Liver (tissue), 9 donors: Measurements from ENCODE around the gene ESRRB. TPM values are rescaled to one million over a fixed set of nuclear protein-coding genes. Genes with fewer than 3 reads are reported as not detected.

Experiments used
- DNase-seq: peaks from one replicate; pipeline ENCODE4 v3.0.0-alpha.2; 2017; ENCODE audit warnings: low spot score
- H3K27ac ChIP-seq, 2 donors: one replicate each; pipeline ENCODE4 v1.7.0; 2013; ENCODE audit warnings: inconsistent platforms in 2 of 2, low read length in 2 of 2, control low read depth in 1 of 2, low read depth in 1 of 2, mild to moderate bottlenecking in 1 of 2
- H3K27me3 ChIP-seq, 4 donors: one replicate each; pipeline versions ENCODE4 v1.6.1 to v1.7.0; 2013; ENCODE audit warnings: low read length in 3 of 4, inconsistent platforms in 1 of 4, mild to moderate bottlenecking in 1 of 4, moderate library complexity in 1 of 4; ENCODE audit not compliant: control insufficient read depth in 4 of 4, insufficient read depth in 4 of 4
- H3K36me3 ChIP-seq, 4 donors: one replicate each; pipeline versions ENCODE4 v1.6.1 to v1.7.0; 2013; ENCODE audit warnings: low read length in 3 of 4, mild to moderate bottlenecking in 3 of 4, low read depth in 1 of 4, moderate library complexity in 1 of 4; ENCODE audit not compliant: control insufficient read depth in 4 of 4, insufficient read depth in 3 of 4
- H3K4me1 ChIP-seq, 4 donors: one replicate each; pipeline versions ENCODE4 v1.6.1 to v1.7.0; 2013; ENCODE audit warnings: low read length in 3 of 4, mild to moderate bottlenecking in 3 of 4, moderate library complexity in 1 of 4; ENCODE audit not compliant: control insufficient read depth in 4 of 4, insufficient read depth in 4 of 4
- H3K4me3 ChIP-seq, 3 donors: one replicate each; pipeline versions ENCODE4 v1.6.1 to v1.7.0; 2013; ENCODE audit warnings: low read length in 3 of 3, control low read depth in 1 of 3, low read depth in 1 of 3, mild to moderate bottlenecking in 1 of 3
- H3K9ac ChIP-seq, 2 donors: one replicate each; pipeline ENCODE4 v1.7.0; 2013; ENCODE audit warnings: low read length in 2 of 2, mild to moderate bottlenecking in 2 of 2, moderate library complexity in 2 of 2, control low read depth in 1 of 2, low read depth in 1 of 2
- H3K9me3 ChIP-seq, 4 donors: one replicate each; pipeline versions ENCODE4 v1.6.1 to v1.7.0; 2013; ENCODE audit warnings: low read length in 3 of 4; ENCODE audit not compliant: control insufficient read depth in 4 of 4
- EGR1 ChIP-seq, 2 donors: IDR thresholded peaks; 2 replicates each; pipeline ENCODE4 v1.6.1; 2016 to 2018; ENCODE audit warnings: antibody characterized with exemption in 2 of 2, low read depth in 2 of 2
- FOXA1 ChIP-seq: IDR thresholded peaks from 2 replicates; pipeline ENCODE4 v1.6.1; 2016; ENCODE audit warnings: antibody characterized with exemption
- FOXA2 ChIP-seq: IDR thresholded peaks from 2 replicates; pipeline ENCODE4 v1.6.1; 2016; ENCODE audit warnings: antibody characterized with exemption
- GABPA ChIP-seq, 2 donors: IDR thresholded peaks in 1 of 2; conservative IDR thresholded peaks in 1 of 2; 2 replicates each; pipeline ENCODE4 v1.6.1; 2016; ENCODE audit warnings: antibody characterized with exemption in 2 of 2, mild to moderate bottlenecking in 1 of 2, moderate library complexity in 1 of 2
- HNF4A ChIP-seq, 2 donors: conservative IDR thresholded peaks; 2 replicates each; pipeline ENCODE4 v1.6.1; 2016; ENCODE audit warnings: antibody characterized with exemption in 2 of 2, mild to moderate bottlenecking in 2 of 2
- HNF4G ChIP-seq: IDR thresholded peaks from 2 replicates; pipeline ENCODE4 v1.6.1; 2016; ENCODE audit warnings: antibody characterized with exemption
- JUND ChIP-seq, 2 donors: IDR thresholded peaks; 2 replicates each; pipeline ENCODE4 v1.6.1; 2016; ENCODE audit warnings: antibody characterized with exemption in 2 of 2
- NR2F2 ChIP-seq: IDR thresholded peaks from 2 replicates; pipeline ENCODE4 v1.6.1; 2016; ENCODE audit warnings: antibody characterized with exemption
- RAD21 ChIP-seq, 2 donors: IDR thresholded peaks; 2 replicates each; pipeline ENCODE4 v1.6.1; 2016; ENCODE audit warnings: antibody characterized with exemption in 2 of 2, mild to moderate bottlenecking in 2 of 2
- RXRA ChIP-seq, 2 donors: IDR thresholded peaks; 2 replicates each; pipeline ENCODE4 v1.6.1; 2017 to 2018; ENCODE audit warnings: antibody characterized with exemption in 2 of 2, mild to moderate bottlenecking in 1 of 2
- SP1 ChIP-seq: IDR thresholded peaks from 2 replicates; pipeline ENCODE4 v1.6.1; 2018; ENCODE audit warnings: antibody characterized with exemption, mild to moderate bottlenecking
- TAF1 ChIP-seq: conservative IDR thresholded peaks from 2 replicates; pipeline ENCODE4 v1.6.1; 2016; ENCODE audit warnings: antibody characterized with exemption, mild to moderate bottlenecking
- YY1 ChIP-seq: IDR thresholded peaks from 2 replicates; pipeline ENCODE4 v1.6.1; 2016; ENCODE audit warnings: antibody characterized with exemption, mild to moderate bottlenecking
- WGBS: extraction: QIAGEN DNeasy Blood & Tissue Kit; methylation state at CpG from one replicate; pipeline ENCODE4 v1.1.7; 2013; 5-methylcytosine and 5-hydroxymethylcytosine counted together
- polyA plus RNA-seq, 2 donors: library from polyadenylated mRNA; stranded (reverse) in 1 of 2; unstranded in 1 of 2; fragments of 200-250 nt in 1 of 2; fragments of >200 nt in 1 of 2; fragmentation: Nextera tagmentation in 1 of 2; extraction: Ambion mirVana in 1 of 2; gene quantifications; one replicate each; pipeline versions ENCODE4 v1.2.1 to v1.2.3, GENCODE V29; 2013 to 2015
- total RNA-seq, 2 donors: library from RNA; depleted of rRNA; stranded (reverse); fragments of >200 nt; gene quantifications; one replicate each; pipeline ENCODE4 v1.2.3, GENCODE V29; 2014
- TF ChIP-seq, protein P1 (sequence below): IDR thresholded peaks from 2 replicates; pipeline ENCODE4 v1.6.1; 2016; ENCODE audit warnings: antibody characterized with exemption
- TF ChIP-seq, protein P2 (sequence below): fragments of 150-350 bp; IDR thresholded peaks from 2 replicates; pipeline ENCODE4 v1.5.1; 2017; ENCODE audit warnings: improper control_type of control experiment, low read depth, low read length; ENCODE audit not compliant: missing input control
- TF ChIP-seq, protein P3 (sequence below): IDR thresholded peaks from 2 replicates; pipeline ENCODE4 v1.6.1; 2016; ENCODE audit warnings: antibody characterized with exemption
- TF ChIP-seq, protein P4 (sequence below): IDR thresholded peaks from 2 replicates; pipeline ENCODE4 v1.6.1; 2016; ENCODE audit warnings: antibody characterized with exemption
- TF ChIP-seq, protein P5 (sequence below): IDR thresholded peaks from 2 replicates; pipeline ENCODE4 v1.6.1; 2016; ENCODE audit warnings: antibody characterized with exemption, mild to moderate bottlenecking
- donor health status: healthy.
- donor health status: healthy.
- donor health status: healthy.
- donor health status: healthy.
- donor health status: healthy.

ESRRB gene
- total and polyA plus RNA-seq, 4 donors = 0.08 to 0.21 (median 0.11) TPM

DNA sequence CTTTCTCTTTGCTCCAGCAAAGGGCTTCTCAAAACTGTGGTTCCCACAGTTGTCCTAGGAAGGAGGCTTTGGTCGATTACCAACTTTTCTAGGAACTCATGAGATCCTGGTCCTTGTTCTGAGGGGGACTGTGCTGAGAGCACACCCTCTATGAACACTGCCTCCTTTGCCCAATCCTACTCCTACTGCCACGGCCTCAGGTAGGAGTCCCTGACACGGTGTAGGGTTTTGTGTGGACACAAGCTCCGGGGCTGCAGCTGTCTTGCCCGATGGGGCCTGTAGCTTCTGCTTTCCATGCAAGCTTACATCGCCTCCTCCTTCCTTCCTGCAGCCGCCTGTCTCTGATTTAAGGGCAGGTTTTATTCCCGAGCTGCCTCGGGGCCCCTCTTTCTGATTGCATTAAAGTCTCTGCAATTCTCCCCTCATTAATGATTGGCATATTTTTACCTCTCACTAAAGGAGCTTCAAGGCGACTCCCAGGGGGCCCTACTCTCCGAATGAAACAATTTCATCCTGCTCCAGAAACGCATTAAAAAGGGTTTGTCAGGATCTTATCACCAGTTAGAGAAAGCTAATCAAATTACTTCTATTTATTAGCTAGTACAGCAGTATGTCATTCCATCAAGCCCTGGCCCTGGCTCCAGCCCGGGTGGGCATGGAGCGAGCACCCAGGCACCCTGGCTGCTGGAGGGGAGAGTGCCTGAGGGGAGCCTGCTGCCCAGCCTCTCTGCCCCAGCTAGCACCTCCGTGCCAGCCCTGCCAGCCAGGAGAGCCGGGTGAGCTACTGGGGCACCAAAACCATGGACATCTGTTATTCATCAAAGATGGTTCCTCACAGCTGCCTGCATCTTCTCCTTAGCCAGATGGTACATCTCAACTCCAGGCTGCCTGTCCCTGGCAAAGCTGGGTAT lies 38.0 kb upstream of the ESRRB start:
- WGBS = 70% methylated on average over 16 of the region's 16 CpGs
- Histone ChIP-seq H3K27me3 (no peaks in the 10 kb centered on the region), H3K27ac (no peak overlapping the region), H3K36me3 (no peaks in the 10 kb centered on the region), H3K4me3 (no peak overlapping the region), H3K9ac (no peak overlapping the region), H3K9me3 (no peaks in the 10 kb centered on the region), H3K4me1 (no peaks in the 10 kb centered on the region)
- no peak for DNase-seq
- TF ChIP-seq EGR1 (IDR thresholded peaks at IDR 0.05; ENCODE audit: low read depth in 2 of 2) (no peak), FOXA1 (no peak), HNF4G (no peak), JUND (IDR thresholded peaks at IDR 0.05) (no peak), FOXA2 (no peak), GABPA (IDR thresholded peaks at IDR 0.05 in 1 of 2, conservative IDR thresholded peaks at IDR 0.05 in 1 of 2) (no peak), NR2F2 (no peak), RXRA (IDR thresholded peaks at IDR 0.05) (no peak), RAD21 (IDR thresholded peaks at IDR 0.05) (no peak), YY1 (no peak), TAF1 (no peak), HNF4A (conservative IDR thresholded peaks at IDR 0.05) (no peak), SP1 (no peak)
- TF ChIP-seq, protein P1, sequence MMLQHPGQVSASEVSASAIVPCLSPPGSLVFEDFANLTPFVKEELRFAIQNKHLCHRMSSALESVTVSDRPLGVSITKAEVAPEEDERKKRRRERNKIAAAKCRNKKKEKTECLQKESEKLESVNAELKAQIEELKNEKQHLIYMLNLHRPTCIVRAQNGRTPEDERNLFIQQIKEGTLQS = no peak
- TF ChIP-seq, protein P2, sequence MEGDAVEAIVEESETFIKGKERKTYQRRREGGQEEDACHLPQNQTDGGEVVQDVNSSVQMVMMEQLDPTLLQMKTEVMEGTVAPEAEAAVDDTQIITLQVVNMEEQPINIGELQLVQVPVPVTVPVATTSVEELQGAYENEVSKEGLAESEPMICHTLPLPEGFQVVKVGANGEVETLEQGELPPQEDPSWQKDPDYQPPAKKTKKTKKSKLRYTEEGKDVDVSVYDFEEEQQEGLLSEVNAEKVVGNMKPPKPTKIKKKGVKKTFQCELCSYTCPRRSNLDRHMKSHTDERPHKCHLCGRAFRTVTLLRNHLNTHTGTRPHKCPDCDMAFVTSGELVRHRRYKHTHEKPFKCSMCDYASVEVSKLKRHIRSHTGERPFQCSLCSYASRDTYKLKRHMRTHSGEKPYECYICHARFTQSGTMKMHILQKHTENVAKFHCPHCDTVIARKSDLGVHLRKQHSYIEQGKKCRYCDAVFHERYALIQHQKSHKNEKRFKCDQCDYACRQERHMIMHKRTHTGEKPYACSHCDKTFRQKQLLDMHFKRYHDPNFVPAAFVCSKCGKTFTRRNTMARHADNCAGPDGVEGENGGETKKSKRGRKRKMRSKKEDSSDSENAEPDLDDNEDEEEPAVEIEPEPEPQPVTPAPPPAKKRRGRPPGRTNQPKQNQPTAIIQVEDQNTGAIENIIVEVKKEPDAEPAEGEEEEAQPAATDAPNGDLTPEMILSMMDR = no peak
- TF ChIP-seq, protein P3, sequence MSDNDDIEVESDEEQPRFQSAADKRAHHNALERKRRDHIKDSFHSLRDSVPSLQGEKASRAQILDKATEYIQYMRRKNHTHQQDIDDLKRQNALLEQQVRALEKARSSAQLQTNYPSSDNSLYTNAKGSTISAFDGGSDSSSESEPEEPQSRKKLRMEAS = no peak
- TF ChIP-seq, protein P4, sequence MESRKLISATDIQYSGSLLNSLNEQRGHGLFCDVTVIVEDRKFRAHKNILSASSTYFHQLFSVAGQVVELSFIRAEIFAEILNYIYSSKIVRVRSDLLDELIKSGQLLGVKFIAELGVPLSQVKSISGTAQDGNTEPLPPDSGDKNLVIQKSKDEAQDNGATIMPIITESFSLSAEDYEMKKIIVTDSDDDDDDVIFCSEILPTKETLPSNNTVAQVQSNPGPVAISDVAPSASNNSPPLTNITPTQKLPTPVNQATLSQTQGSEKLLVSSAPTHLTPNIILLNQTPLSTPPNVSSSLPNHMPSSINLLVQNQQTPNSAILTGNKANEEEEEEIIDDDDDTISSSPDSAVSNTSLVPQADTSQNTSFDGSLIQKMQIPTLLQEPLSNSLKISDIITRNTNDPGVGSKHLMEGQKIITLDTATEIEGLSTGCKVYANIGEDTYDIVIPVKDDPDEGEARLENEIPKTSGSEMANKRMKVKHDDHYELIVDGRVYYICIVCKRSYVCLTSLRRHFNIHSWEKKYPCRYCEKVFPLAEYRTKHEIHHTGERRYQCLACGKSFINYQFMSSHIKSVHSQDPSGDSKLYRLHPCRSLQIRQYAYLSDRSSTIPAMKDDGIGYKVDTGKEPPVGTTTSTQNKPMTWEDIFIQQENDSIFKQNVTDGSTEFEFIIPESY = no peak
- TF ChIP-seq, protein P5, sequence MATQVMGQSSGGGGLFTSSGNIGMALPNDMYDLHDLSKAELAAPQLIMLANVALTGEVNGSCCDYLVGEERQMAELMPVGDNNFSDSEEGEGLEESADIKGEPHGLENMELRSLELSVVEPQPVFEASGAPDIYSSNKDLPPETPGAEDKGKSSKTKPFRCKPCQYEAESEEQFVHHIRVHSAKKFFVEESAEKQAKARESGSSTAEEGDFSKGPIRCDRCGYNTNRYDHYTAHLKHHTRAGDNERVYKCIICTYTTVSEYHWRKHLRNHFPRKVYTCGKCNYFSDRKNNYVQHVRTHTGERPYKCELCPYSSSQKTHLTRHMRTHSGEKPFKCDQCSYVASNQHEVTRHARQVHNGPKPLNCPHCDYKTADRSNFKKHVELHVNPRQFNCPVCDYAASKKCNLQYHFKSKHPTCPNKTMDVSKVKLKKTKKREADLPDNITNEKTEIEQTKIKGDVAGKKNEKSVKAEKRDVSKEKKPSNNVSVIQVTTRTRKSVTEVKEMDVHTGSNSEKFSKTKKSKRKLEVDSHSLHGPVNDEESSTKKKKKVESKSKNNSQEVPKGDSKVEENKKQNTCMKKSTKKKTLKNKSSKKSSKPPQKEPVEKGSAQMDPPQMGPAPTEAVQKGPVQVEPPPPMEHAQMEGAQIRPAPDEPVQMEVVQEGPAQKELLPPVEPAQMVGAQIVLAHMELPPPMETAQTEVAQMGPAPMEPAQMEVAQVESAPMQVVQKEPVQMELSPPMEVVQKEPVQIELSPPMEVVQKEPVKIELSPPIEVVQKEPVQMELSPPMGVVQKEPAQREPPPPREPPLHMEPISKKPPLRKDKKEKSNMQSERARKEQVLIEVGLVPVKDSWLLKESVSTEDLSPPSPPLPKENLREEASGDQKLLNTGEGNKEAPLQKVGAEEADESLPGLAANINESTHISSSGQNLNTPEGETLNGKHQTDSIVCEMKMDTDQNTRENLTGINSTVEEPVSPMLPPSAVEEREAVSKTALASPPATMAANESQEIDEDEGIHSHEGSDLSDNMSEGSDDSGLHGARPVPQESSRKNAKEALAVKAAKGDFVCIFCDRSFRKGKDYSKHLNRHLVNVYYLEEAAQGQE = no peak
